NCI-H128 (cell line): Measurements from ENCODE around the gene CNTN2.

ENCODE experiments used
- DNase-seq: peaks from one replicate; lab custom pipeline; 2025; ENCODE audit not compliant: unreplicated experiment; lab: John Stamatoyannopoulos, UW

Gene CNTN2

GRCh38 chr1:205071028-205071409 lies 28.0 kb downstream of the CNTN2 start:
- DNase-seq: no peak

- DNase-seq: no peak
These were observed 28.8 kb downstream of the CNTN2 start for GRCh38 chr1:205071801-205072200.

GRCh38 chr1:205072286-205072685 lies 29.3 kb downstream of the CNTN2 start:
- no peak for DNase-seq

- no peak for DNase-seq
These were observed 29.9 kb downstream of the CNTN2 start for GRCh38 chr1:205072881-205073280.

- DNase-seq: no peak
These were observed 30.5 kb downstream of the CNTN2 start for GRCh38 chr1:205073511-205073910.

GRCh38 chr1:205074084-205074483 lies 31.1 kb downstream of the CNTN2 start:
- DNase-seq: no peak

GRCh38 chr1:205074513-205074912 lies 31.5 kb downstream of the CNTN2 start:
- DNase-seq: no peak

- no peak for DNase-seq
These were observed 32.7 kb downstream of the CNTN2 start for GRCh38 chr1:205075642-205076155.

GRCh38 chr1:205076245-205076761 lies 33.3 kb downstream of the CNTN2 start:
- DNase-seq: no peak

- DNase-seq: no peak
These were observed 34.3 kb downstream of the CNTN2 start for GRCh38 chr1:205077158-205077933.

- no peak for DNase-seq
These were observed 34.9 kb downstream of the CNTN2 start for GRCh38 chr1:205077934-205078311.

- no peak for DNase-seq
These were observed 39.4 kb downstream of the CNTN2 start for GRCh38 chr1:205082431-205082830.

GRCh38 chr1:205084360-205084759 lies 41.3 kb downstream of the CNTN2 start, which contains the start of gene TMEM81:
Gene TMEM81 (minus strand): TSS chr1:205084460. CDS start chr1:205084320, 140 bp downstream.
- no peak for DNase-seq

GRCh38 chr1:205088341-205088740 lies 45.3 kb downstream of the CNTN2 start:
- DNase-seq: no peak

GRCh38 chr1:205091043-205091740 lies 48.2 kb downstream of the CNTN2 start:
- DNase-seq: no peak

GRCh38 chr1:205095422-205095821 lies 52.4 kb downstream of the CNTN2 start:
- no peak for DNase-seq

GRCh38 chr1:205098242-205098641 lies 55.2 kb downstream of the CNTN2 start:
- DNase-seq: no peak

- DNase-seq: no peak
These were observed 59.4 kb downstream of the CNTN2 start for GRCh38 chr1:205102404-205102803.

GRCh38 chr1:205107327-205107726 lies 64.3 kb downstream of the CNTN2 start:
- no peak for DNase-seq

- DNase-seq: no peak
These were observed 65.5 kb downstream of the CNTN2 start for GRCh38 chr1:205108464-205108863.

GRCh38 chr1:205109269-205109668 lies 66.3 kb downstream of the CNTN2 start:
- no peak for DNase-seq

GRCh38 chr1:205109711-205110110 lies 66.7 kb downstream of the CNTN2 start:
- no peak for DNase-seq
